Measurements from ENCODE around the gene GATB.

Gene GATB

GRCh38 chr4:151771664-151772063, 10.9 kb upstream of the GATB start:
- H3K9me3 ChIP-seq (ENCODE audit: control insufficient read depth in 5 of 5, low read length in 5 of 5) = peaks cover 0 to 12% (median 8%) of the 10 kb centered on the region in 5 donors
- no peak overlapping the region for H3K4me3 ChIP-seq (ENCODE audit: low read depth in 1 of 5, low read length in 5 of 5)
- H3K27ac ChIP-seq (ENCODE audit: low read depth, low read length) = no peak overlapping the region
- no peaks in the 10 kb centered on the region for H3K4me1 ChIP-seq (ENCODE audit: control insufficient read depth in 5 of 5, insufficient read depth in 5 of 5, low read length in 5 of 5)
- H3K36me3 ChIP-seq (ENCODE audit: control insufficient read depth in 5 of 5, insufficient read depth in 5 of 5, low read length in 5 of 5) = no peaks in the 10 kb centered on the region
- peaks cover 0 to 7% (median 3%) of the 10 kb centered on the region in 5 donors for H3K27me3 ChIP-seq (ENCODE audit: control insufficient read depth in 5 of 5, insufficient read depth in 4 of 5, low read length in 5 of 5)
- no peak overlapping the region for H3K9ac ChIP-seq (ENCODE audit: low read length in 5 of 5)

GRCh38 chr4:151770154-151770553, 9.3 kb upstream of the GATB start:
- H3K4me1 ChIP-seq (ENCODE audit: control insufficient read depth in 5 of 5, insufficient read depth in 5 of 5, low read length in 5 of 5) = no peaks in the 10 kb centered on the region
- H3K27me3 ChIP-seq (ENCODE audit: control insufficient read depth in 5 of 5, insufficient read depth in 4 of 5, low read length in 5 of 5) = peaks cover 0 to 7% (median 3%) of the 10 kb centered on the region in 5 donors
- no peak overlapping the region for H3K27ac ChIP-seq (ENCODE audit: low read depth, low read length)
- H3K9ac ChIP-seq (ENCODE audit: low read length in 5 of 5) = peak overlapping the region in 1 of 5 donors; percentile 4
- peaks cover 0 to 8% (median 6%) of the 10 kb centered on the region in 5 donors for H3K9me3 ChIP-seq (ENCODE audit: control insufficient read depth in 5 of 5, low read length in 5 of 5)
- H3K4me3 ChIP-seq (ENCODE audit: low read depth in 1 of 5, low read length in 5 of 5) = no peak overlapping the region
- no peaks in the 10 kb centered on the region for H3K36me3 ChIP-seq (ENCODE audit: control insufficient read depth in 5 of 5, insufficient read depth in 5 of 5, low read length in 5 of 5)

GRCh38 chr4:151768835-151769234, 8.0 kb upstream of the GATB start:
- no peaks in the 10 kb centered on the region for H3K36me3 ChIP-seq (ENCODE audit: control insufficient read depth in 5 of 5, insufficient read depth in 5 of 5, low read length in 5 of 5)
- H3K27ac ChIP-seq (ENCODE audit: low read depth, low read length) = no peak overlapping the region
- H3K4me3 ChIP-seq (ENCODE audit: low read depth in 1 of 5, low read length in 5 of 5) = no peak overlapping the region
- H3K27me3 ChIP-seq (ENCODE audit: control insufficient read depth in 5 of 5, insufficient read depth in 4 of 5, low read length in 5 of 5) = peaks cover 0 to 7% (median 3%) of the 10 kb centered on the region in 5 donors
- peaks cover 0 to under 1% (median 0%) of the 10 kb centered on the region in 5 donors for H3K9me3 ChIP-seq (ENCODE audit: control insufficient read depth in 5 of 5, low read length in 5 of 5)
- H3K9ac ChIP-seq (ENCODE audit: low read length in 5 of 5) = no peak overlapping the region
- H3K4me1 ChIP-seq (ENCODE audit: control insufficient read depth in 5 of 5, insufficient read depth in 5 of 5, low read length in 5 of 5) = no peaks in the 10 kb centered on the region

- no peak overlapping the region for H3K4me3 ChIP-seq (ENCODE audit: low read depth in 1 of 5, low read length in 5 of 5)
- H3K36me3 ChIP-seq (ENCODE audit: control insufficient read depth in 5 of 5, insufficient read depth in 5 of 5, low read length in 5 of 5) = no peaks in the 10 kb centered on the region
Observed at GRCh38 chr4:151766691-151767090, 5.9 kb upstream of the GATB start.

GRCh38 chr4:151760002-151760401, 805 bp downstream of the GATB start:
- no peak overlapping the region for H3K27ac ChIP-seq (ENCODE audit: low read depth, low read length)

More at GRCh38 chr4:151766691-151767090, 5.9 kb upstream of the GATB start:
- Histone ChIP-seq H3K4me1 (ENCODE audit: control insufficient read depth in 5 of 5, insufficient read depth in 5 of 5, low read length in 5 of 5) (no peaks in the 10 kb centered on the region), H3K27ac (ENCODE audit: low read depth, low read length) (no peak overlapping the region), H3K9ac (ENCODE audit: low read length in 5 of 5) (no peak overlapping the region), H3K9me3 (ENCODE audit: control insufficient read depth in 5 of 5, low read length in 5 of 5) (no peaks in the 10 kb centered on the region), H3K27me3 (ENCODE audit: control insufficient read depth in 5 of 5, insufficient read depth in 4 of 5, low read length in 5 of 5) (peaks cover 0 to 3% (median 1%) of the 10 kb centered on the region in 5 donors)

DNA sequence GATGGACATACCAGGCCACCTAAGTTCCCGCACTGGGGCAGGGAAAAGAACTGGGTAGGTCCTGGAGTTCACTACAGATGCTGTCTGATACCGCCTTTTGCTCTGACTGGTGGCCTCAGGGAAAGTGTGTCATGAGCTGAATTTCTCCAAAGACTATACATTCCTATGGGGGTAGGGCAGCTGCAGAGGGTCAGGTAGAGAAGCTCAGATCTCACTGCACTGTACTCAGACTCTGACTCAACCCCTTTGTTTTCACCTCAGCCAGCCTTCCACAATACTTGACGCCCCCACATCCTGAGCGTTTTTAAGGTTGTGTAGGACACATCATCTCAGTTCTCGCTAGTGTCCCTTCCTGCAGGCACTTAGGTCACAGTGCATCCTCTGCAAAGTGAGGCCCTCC, 7.8 kb downstream of the GATB start:
- Histone ChIP-seq H3K27ac (ENCODE audit: low read depth, low read length) (no peak overlapping the region), H3K9ac (ENCODE audit: low read length in 5 of 5) (no peak overlapping the region), H3K9me3 (ENCODE audit: control insufficient read depth in 5 of 5, low read length in 5 of 5) (no peaks in the 10 kb centered on the region), H3K36me3 (ENCODE audit: control insufficient read depth in 5 of 5, insufficient read depth in 5 of 5, low read length in 5 of 5) (peaks cover 10 to 38% (median 27%) of the 10 kb centered on the region in 5 donors), H3K27me3 (ENCODE audit: control insufficient read depth in 5 of 5, insufficient read depth in 4 of 5, low read length in 5 of 5) (no peaks in the 10 kb centered on the region), H3K4me1 (ENCODE audit: control insufficient read depth in 5 of 5, insufficient read depth in 5 of 5, low read length in 5 of 5) (no peaks in the 10 kb centered on the region), H3K4me3 (ENCODE audit: low read depth in 1 of 5, low read length in 5 of 5) (no peak overlapping the region)

More at GRCh38 chr4:151760002-151760401, 805 bp downstream of the GATB start:
- peaks cover 4 to 19% (median 12%) of the 10 kb centered on the region in 5 donors for H3K36me3 ChIP-seq (ENCODE audit: control insufficient read depth in 5 of 5, insufficient read depth in 5 of 5, low read length in 5 of 5)
- peak overlapping the region in 4 of 5 donors; percentile 91 to 96 (median 92) for H3K9ac ChIP-seq (ENCODE audit: low read length in 5 of 5)
- peak overlapping the region; percentile 87 to 99 (median 97) for H3K4me3 ChIP-seq (ENCODE audit: low read depth in 1 of 5, low read length in 5 of 5)
- no peaks in the 10 kb centered on the region for H3K9me3 ChIP-seq (ENCODE audit: control insufficient read depth in 5 of 5, low read length in 5 of 5)
- H3K4me1 ChIP-seq (ENCODE audit: control insufficient read depth in 5 of 5, insufficient read depth in 5 of 5, low read length in 5 of 5) = peaks cover 0 to 14% (median 13%) of the 10 kb centered on the region in 5 donors
- no peaks in the 10 kb centered on the region for H3K27me3 ChIP-seq (ENCODE audit: control insufficient read depth in 5 of 5, insufficient read depth in 4 of 5, low read length in 5 of 5)

DNA sequence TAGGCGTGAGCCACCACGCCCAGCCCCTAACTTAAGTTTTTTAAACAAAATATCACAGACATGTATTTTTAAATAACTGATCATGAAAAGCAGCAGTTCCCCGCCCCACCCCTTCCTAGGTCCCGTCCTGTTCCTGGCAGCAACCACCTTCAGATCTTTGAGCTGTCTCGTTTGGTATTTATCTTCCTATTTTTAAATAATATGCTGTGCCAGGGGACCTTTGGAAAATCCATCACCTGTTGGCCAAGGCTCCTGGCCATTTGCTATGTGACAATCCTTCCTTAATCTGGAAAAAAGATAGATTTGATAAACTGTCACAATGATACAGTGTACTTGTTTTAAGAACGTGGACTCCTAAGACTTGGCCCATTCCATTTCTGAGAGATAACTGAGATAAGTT, 10.7 kb downstream of the GATB start:
- Histone ChIP-seq H3K9me3 (ENCODE audit: control insufficient read depth in 5 of 5, low read length in 5 of 5) (no peaks in the 10 kb centered on the region), H3K27ac (ENCODE audit: low read depth, low read length) (no peak overlapping the region), H3K36me3 (ENCODE audit: control insufficient read depth in 5 of 5, insufficient read depth in 5 of 5, low read length in 5 of 5) (peaks cover 5 to 23% (median 17%) of the 10 kb centered on the region in 5 donors), H3K27me3 (ENCODE audit: control insufficient read depth in 5 of 5, insufficient read depth in 4 of 5, low read length in 5 of 5) (no peaks in the 10 kb centered on the region), H3K4me3 (ENCODE audit: low read depth in 1 of 5, low read length in 5 of 5) (no peak overlapping the region), H3K4me1 (ENCODE audit: control insufficient read depth in 5 of 5, insufficient read depth in 5 of 5, low read length in 5 of 5) (peaks cover 0 to 22% (median 8%) of the 10 kb centered on the region in 5 donors), H3K9ac (ENCODE audit: low read length in 5 of 5) (no peak overlapping the region)

DNA sequence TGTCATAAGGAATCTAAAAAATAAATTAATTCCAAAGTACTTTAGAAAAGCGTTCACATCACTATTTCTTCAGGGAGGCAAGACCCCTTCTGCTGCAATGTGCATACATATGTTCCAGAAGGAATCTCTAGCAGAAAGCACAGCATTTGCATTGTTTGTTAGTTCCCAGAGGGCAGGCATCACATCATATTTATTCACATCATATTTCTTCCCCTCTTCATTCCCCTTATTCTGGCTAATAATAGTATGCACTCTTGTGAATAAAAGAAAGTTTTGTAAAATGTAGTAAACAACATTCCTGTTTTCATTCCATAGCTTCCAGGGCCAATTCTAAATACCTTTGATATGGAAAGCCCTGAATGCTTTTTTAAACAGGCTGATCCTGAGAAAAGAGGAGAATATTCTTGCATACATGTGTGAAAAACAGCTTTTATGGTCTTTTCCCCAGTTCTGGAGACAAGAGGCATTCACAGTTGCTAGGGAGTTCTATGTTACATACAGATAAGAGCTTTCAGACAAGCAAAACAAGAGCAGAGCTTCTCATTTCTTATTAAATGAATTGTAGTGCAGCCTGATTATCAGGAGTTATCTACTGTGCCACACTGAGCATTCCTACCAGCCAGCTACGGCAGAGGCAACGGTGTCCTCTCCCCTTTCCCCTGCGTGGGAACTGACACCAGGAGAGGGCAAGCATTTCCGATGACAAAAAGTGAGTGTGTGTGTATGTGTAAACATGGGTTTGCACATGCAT, 15.2 kb downstream of the GATB start:
- H3K36me3 ChIP-seq (ENCODE audit: control insufficient read depth in 5 of 5, insufficient read depth in 5 of 5, low read length in 5 of 5) = peaks cover 0 to 5% (median 0%) of the 10 kb centered on the region in 5 donors
- no peaks in the 10 kb centered on the region for H3K27me3 ChIP-seq (ENCODE audit: control insufficient read depth in 5 of 5, insufficient read depth in 4 of 5, low read length in 5 of 5)
- no peak overlapping the region for H3K4me3 ChIP-seq (ENCODE audit: low read depth in 1 of 5, low read length in 5 of 5)
- H3K9me3 ChIP-seq (ENCODE audit: control insufficient read depth in 5 of 5, low read length in 5 of 5) = no peaks in the 10 kb centered on the region
- peaks cover 0 to 22% (median 8%) of the 10 kb centered on the region in 5 donors for H3K4me1 ChIP-seq (ENCODE audit: control insufficient read depth in 5 of 5, insufficient read depth in 5 of 5, low read length in 5 of 5)
- H3K27ac ChIP-seq (ENCODE audit: low read depth, low read length) = no peak overlapping the region
- peak overlapping the region in 2 of 5 donors; percentile 1 to 28 for H3K9ac ChIP-seq (ENCODE audit: low read length in 5 of 5)

DNA sequence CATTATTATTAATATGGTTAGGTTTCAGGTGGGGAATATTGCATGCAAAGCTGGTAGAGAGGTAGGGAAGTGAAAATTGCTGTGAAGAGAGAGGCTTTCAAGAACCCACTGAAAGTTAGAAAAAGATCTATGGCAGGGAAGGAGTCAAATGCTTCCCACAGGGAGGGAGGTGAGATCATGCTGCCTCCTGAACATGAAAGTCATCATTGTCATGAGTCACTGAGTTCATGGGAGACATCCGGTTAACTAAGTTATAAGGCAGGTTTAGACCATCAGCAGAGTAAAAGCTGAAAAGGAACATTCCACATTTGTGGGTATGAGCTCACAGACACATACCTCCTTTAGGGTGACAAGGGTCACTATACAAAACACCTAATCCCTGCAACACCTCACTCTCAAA, 16.2 kb downstream of the GATB start:
- Histone ChIP-seq H3K36me3 (ENCODE audit: control insufficient read depth in 5 of 5, insufficient read depth in 5 of 5, low read length in 5 of 5) (peaks cover 0 to 9% (median 5%) of the 10 kb centered on the region in 5 donors), H3K27ac (ENCODE audit: low read depth, low read length) (no peak overlapping the region), H3K9ac (ENCODE audit: low read length in 5 of 5) (no peak overlapping the region), H3K4me3 (ENCODE audit: low read depth in 1 of 5, low read length in 5 of 5) (no peak overlapping the region), H3K27me3 (ENCODE audit: control insufficient read depth in 5 of 5, insufficient read depth in 4 of 5, low read length in 5 of 5) (no peaks in the 10 kb centered on the region), H3K9me3 (ENCODE audit: control insufficient read depth in 5 of 5, low read length in 5 of 5) (no peaks in the 10 kb centered on the region), H3K4me1 (ENCODE audit: control insufficient read depth in 5 of 5, insufficient read depth in 5 of 5, low read length in 5 of 5) (peaks cover 0 to 22% (median 8%) of the 10 kb centered on the region in 5 donors)

GRCh38 chr4:151743894-151744293, 16.9 kb downstream of the GATB start:
- Histone ChIP-seq H3K36me3 (ENCODE audit: control insufficient read depth in 5 of 5, insufficient read depth in 5 of 5, low read length in 5 of 5) (peaks cover 0 to 9% (median 7%) of the 10 kb centered on the region in 5 donors), H3K9ac (ENCODE audit: low read length in 5 of 5) (no peak overlapping the region), H3K27ac (ENCODE audit: low read depth, low read length) (no peak overlapping the region), H3K4me3 (ENCODE audit: low read depth in 1 of 5, low read length in 5 of 5) (no peak overlapping the region), H3K4me1 (ENCODE audit: control insufficient read depth in 5 of 5, insufficient read depth in 5 of 5, low read length in 5 of 5) (peaks cover 0 to 22% (median 8%) of the 10 kb centered on the region in 5 donors), H3K9me3 (ENCODE audit: control insufficient read depth in 5 of 5, low read length in 5 of 5) (no peaks in the 10 kb centered on the region), H3K27me3 (ENCODE audit: control insufficient read depth in 5 of 5, insufficient read depth in 4 of 5, low read length in 5 of 5) (no peaks in the 10 kb centered on the region)
